Lower lobe of right lung (tissue), 2 donors: ENCODE measurements around the gene ST3GAL6. TPM values are rescaled to one million over a fixed set of nuclear protein-coding genes. Genes with fewer than 3 reads are reported as not detected.

ENCODE experiments used
- ATAC-seq, 2 donors: fragments of 200-7000 bp; cut with Tn5 transposase; one replicate each; pipeline ENCODE4 v1.9.1; 2020 to 2022; ENCODE audit warnings: mild to moderate bottlenecking in 2 of 2, moderate library complexity in 2 of 2
- DNase-seq: peaks from one replicate; pipeline ENCODE4 v3.0.0-alpha.2; 2020
- H3K27ac ChIP-seq: fragments of 200-600 bp; one replicate; pipeline ENCODE4 v1.8.0; 2022
- H3K27me3 ChIP-seq: fragments of 200-600 bp; one replicate; pipeline ENCODE4 v1.8.0; 2022; ENCODE audit warnings: low read depth
- H3K36me3 ChIP-seq: fragments of 200-600 bp; one replicate; pipeline ENCODE4 v1.8.0; 2022; ENCODE audit warnings: mild to moderate bottlenecking
- H3K4me1 ChIP-seq: fragments of 200-600 bp; one replicate; pipeline ENCODE4 v1.8.0; 2022
- H3K4me3 ChIP-seq: fragments of 200-600 bp; one replicate; pipeline ENCODE4 v1.8.0; 2022; ENCODE audit warnings: mild to moderate bottlenecking
- H3K9me3 ChIP-seq: fragments of 200-600 bp; one replicate; pipeline ENCODE4 v1.8.0; 2022
- intact Hi-C: fragments of 100-400 bp; cut with DNase I; formaldehyde crosslinking; loops from one replicate; pipeline ENCODE4 v1.11.0; 2022
- total RNA-seq: library from RNA; stranded (reverse); fragmentation: NEBNext Ultra II Directional; extraction: Animal tissue kit (Norgen Biotek cat#: 25700); gene quantifications from one replicate; pipeline ENCODE4 v1.2.1, GENCODE V29; 2021
- TF ChIP-seq, protein P1 (sequence below): fragments of 200-600 bp; IDR thresholded peaks from one replicate; pipeline ENCODE4 v1.8.0; 2022; ENCODE audit warnings: antibody characterized with exemption, mild to moderate bottlenecking
- donor health status: DM: no; HTN: yes; CAD: no; lungs with severe emphysema.

The ST3GAL6 gene
- total RNA-seq, 1 donor from 2014 or later: 42.4 TPM

DNA sequence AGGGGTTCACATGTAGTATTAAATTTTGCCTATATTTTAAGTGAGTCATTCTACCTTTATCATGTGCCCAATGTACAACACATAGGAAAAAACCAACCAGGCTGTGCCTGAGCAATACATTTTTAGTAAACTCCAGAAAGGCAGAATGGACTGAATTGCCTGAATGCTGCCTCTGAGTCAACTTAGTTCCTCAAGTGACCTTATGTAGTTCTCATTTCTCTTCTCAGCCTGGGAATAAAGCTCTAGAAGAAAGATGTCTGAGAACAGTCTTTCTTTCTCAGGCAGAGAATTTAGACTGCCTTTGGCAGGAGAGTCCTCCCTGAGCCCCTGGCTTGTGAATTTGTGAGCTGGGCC is 13.0 kb downstream of the ST3GAL6 start:
- DNase-seq: no peak
- Histone ChIP-seq H3K4me3 (no peak overlapping the region), H3K4me1 (peaks cover 27% of the 10 kb centered on the region), H3K36me3 (peaks cover 19% of the 10 kb centered on the region), H3K27ac (no peak overlapping the region), H3K27me3 (no peaks in the 10 kb centered on the region), H3K9me3 (no peaks in the 10 kb centered on the region)
- TF ChIP-seq, protein P1, sequence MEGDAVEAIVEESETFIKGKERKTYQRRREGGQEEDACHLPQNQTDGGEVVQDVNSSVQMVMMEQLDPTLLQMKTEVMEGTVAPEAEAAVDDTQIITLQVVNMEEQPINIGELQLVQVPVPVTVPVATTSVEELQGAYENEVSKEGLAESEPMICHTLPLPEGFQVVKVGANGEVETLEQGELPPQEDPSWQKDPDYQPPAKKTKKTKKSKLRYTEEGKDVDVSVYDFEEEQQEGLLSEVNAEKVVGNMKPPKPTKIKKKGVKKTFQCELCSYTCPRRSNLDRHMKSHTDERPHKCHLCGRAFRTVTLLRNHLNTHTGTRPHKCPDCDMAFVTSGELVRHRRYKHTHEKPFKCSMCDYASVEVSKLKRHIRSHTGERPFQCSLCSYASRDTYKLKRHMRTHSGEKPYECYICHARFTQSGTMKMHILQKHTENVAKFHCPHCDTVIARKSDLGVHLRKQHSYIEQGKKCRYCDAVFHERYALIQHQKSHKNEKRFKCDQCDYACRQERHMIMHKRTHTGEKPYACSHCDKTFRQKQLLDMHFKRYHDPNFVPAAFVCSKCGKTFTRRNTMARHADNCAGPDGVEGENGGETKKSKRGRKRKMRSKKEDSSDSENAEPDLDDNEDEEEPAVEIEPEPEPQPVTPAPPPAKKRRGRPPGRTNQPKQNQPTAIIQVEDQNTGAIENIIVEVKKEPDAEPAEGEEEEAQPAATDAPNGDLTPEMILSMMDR: no peak
- ATAC-seq: no peak
- intact Hi-C loops: no loop called here

DNA sequence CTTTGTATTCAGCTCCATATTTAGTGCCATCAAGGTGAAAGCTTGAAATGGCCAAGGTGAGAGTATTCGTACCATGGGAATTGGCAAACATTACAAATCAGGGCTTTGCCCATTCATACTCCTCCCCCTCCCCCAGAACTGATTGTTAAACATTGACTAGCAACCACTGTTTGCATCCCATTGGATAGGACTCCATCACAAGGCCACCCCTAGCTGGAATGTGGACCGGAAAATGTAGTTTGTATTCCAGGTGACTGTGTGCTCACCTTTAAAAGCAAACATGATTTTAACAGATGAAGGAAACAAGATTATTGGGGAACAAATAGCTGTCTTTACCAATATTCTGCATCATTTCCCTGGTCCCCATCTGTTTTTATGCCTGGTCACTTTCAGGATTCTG is 14.1 kb downstream of the ST3GAL6 start:
- Histone ChIP-seq H3K36me3 (peaks cover 19% of the 10 kb centered on the region), H3K9me3 (no peaks in the 10 kb centered on the region), H3K27me3 (no peaks in the 10 kb centered on the region), H3K27ac (no peak overlapping the region), H3K4me3 (no peak overlapping the region), H3K4me1 (peaks cover 27% of the 10 kb centered on the region)
- intact Hi-C loops: no loop called here
- TF ChIP-seq, protein P1: no peak
- no peak for DNase-seq
- peak in 1 of 2 donors; percentile 31 for ATAC-seq

DNA sequence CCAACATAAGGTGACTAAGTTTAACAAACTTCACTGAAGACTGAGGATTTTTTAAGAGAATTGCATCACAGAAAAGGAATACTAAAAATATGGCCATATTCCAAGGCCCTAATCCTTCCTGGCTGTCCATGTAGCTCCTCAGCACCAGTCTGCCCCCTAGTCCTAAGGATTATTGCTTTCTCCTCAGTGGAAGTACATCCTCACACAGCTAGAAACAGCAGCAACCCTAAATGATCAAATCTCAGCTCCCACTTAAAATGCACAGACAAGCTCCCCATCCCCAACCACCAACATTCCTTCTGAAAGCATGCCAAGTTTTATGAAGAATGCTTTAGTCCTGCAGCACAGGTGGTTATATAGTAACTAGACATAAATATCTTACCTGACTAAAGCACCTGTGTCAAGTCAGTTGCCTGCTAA is 14.7 kb downstream of the ST3GAL6 start:
- no peaks in the 10 kb centered on the region for H3K27me3 ChIP-seq
- intact Hi-C loops: no loop called here
- no peak overlapping the region for H3K27ac ChIP-seq
- peaks cover 27% of the 10 kb centered on the region for H3K4me1 ChIP-seq
- TF ChIP-seq, protein P1: no peak
- ATAC-seq (peak; percentile 28 to 44), DNase-seq (no peak)
- peaks cover 17% of the 10 kb centered on the region for H3K36me3 ChIP-seq
- H3K4me3 ChIP-seq: no peak overlapping the region
- no peaks in the 10 kb centered on the region for H3K9me3 ChIP-seq

DNA sequence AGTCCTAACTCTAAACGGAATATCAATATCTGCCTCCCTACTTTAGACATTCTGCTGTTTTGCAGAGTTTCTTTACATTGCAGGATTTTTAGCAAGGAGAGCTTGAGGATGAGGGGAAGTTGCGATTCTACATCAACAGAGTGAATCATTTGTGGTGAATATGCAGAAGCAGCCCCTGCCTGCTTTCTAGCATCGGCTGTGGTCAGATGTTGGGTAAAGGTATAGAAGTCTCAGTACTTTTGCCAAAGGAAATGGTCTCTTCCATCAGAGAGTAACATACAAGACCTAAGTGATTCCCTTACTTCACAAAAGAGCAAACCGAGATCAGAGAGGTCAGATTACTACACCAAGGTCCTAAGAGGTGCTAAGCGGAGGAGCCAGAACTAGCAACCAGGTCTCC is 15.2 kb downstream of the ST3GAL6 start:
- no peak overlapping the region for H3K4me3 ChIP-seq
- ATAC-seq (peak; percentile 35 to 42), DNase-seq (no peak)
- H3K27me3 ChIP-seq: no peaks in the 10 kb centered on the region
- H3K36me3 ChIP-seq: peaks cover 13% of the 10 kb centered on the region
- no peaks in the 10 kb centered on the region for H3K9me3 ChIP-seq
- TF ChIP-seq, protein P1: no peak
- intact Hi-C loops: no loop called here
- peaks cover 27% of the 10 kb centered on the region for H3K4me1 ChIP-seq
- H3K27ac ChIP-seq: peak overlapping the region; percentile 43

DNA sequence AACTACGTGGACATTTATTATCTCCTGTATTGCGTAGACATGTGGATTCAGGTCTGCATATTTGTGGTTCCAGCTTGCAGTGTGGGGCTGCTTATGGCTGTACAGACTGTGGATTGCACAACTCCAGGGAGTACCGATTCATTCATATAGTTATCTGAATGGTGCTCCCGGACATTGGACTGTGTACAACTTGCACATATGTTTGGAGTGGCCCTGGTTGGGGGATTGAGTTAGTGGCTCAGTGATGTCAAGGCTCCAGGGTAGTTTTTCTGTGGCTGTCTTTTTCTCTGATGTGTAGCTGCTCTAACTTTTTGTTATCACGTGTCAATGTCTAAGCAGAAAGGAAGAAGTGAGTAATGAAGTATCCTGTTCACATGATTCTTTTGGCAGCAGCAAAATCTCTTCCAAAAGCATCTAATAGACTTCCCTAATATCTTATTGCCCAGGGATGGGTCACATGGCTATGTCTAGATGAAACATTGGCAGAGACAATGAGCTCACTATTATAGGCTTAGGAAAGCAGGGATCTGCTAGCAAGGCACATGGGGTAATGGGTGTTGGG is 15.8 kb downstream of the ST3GAL6 start:
- peak; percentile 50 to 59 for ATAC-seq
- Histone ChIP-seq H3K9me3 (no peaks in the 10 kb centered on the region), H3K27ac (peak overlapping the region; percentile 43), H3K27me3 (no peaks in the 10 kb centered on the region), H3K36me3 (peaks cover 13% of the 10 kb centered on the region), H3K4me3 (no peak overlapping the region), H3K4me1 (peaks cover 31% of the 10 kb centered on the region)
- intact Hi-C loops: no loop called here
- DNase-seq: no peak
- TF ChIP-seq, protein P1: no peak
